Transverse colon (tissue), 4 donors: ENCODE data around the gene PTPRN2.

Experiments used
- CTCF ChIP-seq, 5 experiments: fragments of 200-600 bp in 3 of 5; fragments of 450-650 bp in 2 of 5; sonication (generic) in 3 of 5; IDR thresholded peaks; 1 replicate in 2 of 5; 2 replicates in 3 of 5; pipeline ENCODE4 v1.5.1; 2016 to 2017; ENCODE audit warnings: antibody characterized with exemption in 5 of 5, inconsistent platforms in 3 of 5, mild to moderate bottlenecking in 2 of 5, moderate library complexity in 1 of 5
- EP300 ChIP-seq: sonication (generic); formaldehyde crosslinking; IDR thresholded peaks from one replicate; pipeline ENCODE4 v1.6.1; 2017; ENCODE audit warnings: antibody characterized with exemption, low read depth
- POLR2A ChIP-seq: fragments of 450-650 bp; IDR thresholded peaks from one replicate; pipeline ENCODE4 v1.6.1; 2016; ENCODE audit warnings: antibody characterized with exemption, mild to moderate bottlenecking, moderate library complexity
- POLR2AphosphoS5 ChIP-seq, 3 donors: sonication (generic); formaldehyde crosslinking; IDR thresholded peaks; one replicate each; pipeline ENCODE4 v1.6.1; 2016; ENCODE audit warnings: antibody characterized with exemption in 3 of 3

- no peak for TF ChIP-seq CTCF (IDR thresholded peaks at IDR 0.05)
- no peak for TF ChIP-seq EP300
- no peak for TF ChIP-seq POLR2A
- TF ChIP-seq POLR2AphosphoS5 (IDR thresholded peaks at IDR 0.05) = no peak
Measured at GRCh38 chr7:158561659-158562058, 26.0 kb downstream of the PTPRN2 start.
